ENCODE results near the gene EPC2.

The EPC2 gene

GRCh38 chr2:148614322-148615049, 30.1 kb upstream of the EPC2 start:
- no peak overlapping the region for H3K9ac ChIP-seq (ENCODE audit: low read length)
- H3K9me3 ChIP-seq (ENCODE audit: low read length), result no peaks in the 10 kb centered on the region
- no peak overlapping the region for H3K27ac ChIP-seq (ENCODE audit: low read depth, low read length)
- no peaks in the 10 kb centered on the region for H3K36me3 ChIP-seq (ENCODE audit: insufficient read depth, low read length)
- no peaks in the 10 kb centered on the region for H3K27me3 ChIP-seq (ENCODE audit: control insufficient read depth in 1 of 2, insufficient read depth in 2 of 2, low read length in 2 of 2)
- peaks cover 21% of the 10 kb centered on the region for H3K4me1 ChIP-seq (ENCODE audit: insufficient read depth, low read length)
- H3K4me3 ChIP-seq (ENCODE audit: low read depth in 1 of 2, low read length in 2 of 2), result no peak overlapping the region

- no peak overlapping the region for H3K9ac ChIP-seq (ENCODE audit: low read length)
- H3K9me3 ChIP-seq (ENCODE audit: low read length), result no peaks in the 10 kb centered on the region
- no peak overlapping the region for H3K4me3 ChIP-seq (ENCODE audit: low read depth in 1 of 2, low read length in 2 of 2)
- H3K27ac ChIP-seq (ENCODE audit: low read depth, low read length), result no peak overlapping the region
- H3K4me1 ChIP-seq (ENCODE audit: insufficient read depth, low read length), result peaks cover 21% of the 10 kb centered on the region
- H3K27me3 ChIP-seq (ENCODE audit: control insufficient read depth in 1 of 2, insufficient read depth in 2 of 2, low read length in 2 of 2), result no peaks in the 10 kb centered on the region
- no peaks in the 10 kb centered on the region for H3K36me3 ChIP-seq (ENCODE audit: insufficient read depth, low read length)
Measured at GRCh38 chr2:148615381-148615841, 29.1 kb upstream of the EPC2 start.

- H3K9me3 ChIP-seq (ENCODE audit: low read length), result no peaks in the 10 kb centered on the region
- H3K4me1 ChIP-seq (ENCODE audit: insufficient read depth, low read length), result peaks cover 21% of the 10 kb centered on the region
- no peaks in the 10 kb centered on the region for H3K36me3 ChIP-seq (ENCODE audit: insufficient read depth, low read length)
- H3K9ac ChIP-seq (ENCODE audit: low read length), result no peak overlapping the region
- no peak overlapping the region for H3K27ac ChIP-seq (ENCODE audit: low read depth, low read length)
- H3K4me3 ChIP-seq (ENCODE audit: low read depth in 1 of 2, low read length in 2 of 2), result no peak overlapping the region
- H3K27me3 ChIP-seq (ENCODE audit: control insufficient read depth in 1 of 2, insufficient read depth in 2 of 2, low read length in 2 of 2), result no peaks in the 10 kb centered on the region
Measured at GRCh38 chr2:148616662-148617061, 27.9 kb upstream of the EPC2 start.

- H3K27ac ChIP-seq (ENCODE audit: low read depth, low read length), result no peak overlapping the region
- no peaks in the 10 kb centered on the region for H3K9me3 ChIP-seq (ENCODE audit: low read length)
- no peaks in the 10 kb centered on the region for H3K36me3 ChIP-seq (ENCODE audit: insufficient read depth, low read length)
- H3K4me1 ChIP-seq (ENCODE audit: insufficient read depth, low read length), result peaks cover 21% of the 10 kb centered on the region
- H3K9ac ChIP-seq (ENCODE audit: low read length), result no peak overlapping the region
- no peaks in the 10 kb centered on the region for H3K27me3 ChIP-seq (ENCODE audit: control insufficient read depth in 1 of 2, insufficient read depth in 2 of 2, low read length in 2 of 2)
- H3K4me3 ChIP-seq (ENCODE audit: low read depth in 1 of 2, low read length in 2 of 2), result no peak overlapping the region
Measured at GRCh38 chr2:148617219-148617618, 27.3 kb upstream of the EPC2 start.

- no peaks in the 10 kb centered on the region for H3K27me3 ChIP-seq (ENCODE audit: control insufficient read depth in 1 of 2, insufficient read depth in 2 of 2, low read length in 2 of 2)
- H3K27ac ChIP-seq (ENCODE audit: low read depth, low read length), result no peak overlapping the region
- no peak overlapping the region for H3K9ac ChIP-seq (ENCODE audit: low read length)
- H3K9me3 ChIP-seq (ENCODE audit: low read length), result no peaks in the 10 kb centered on the region
- no peak overlapping the region for H3K4me3 ChIP-seq (ENCODE audit: low read depth in 1 of 2, low read length in 2 of 2)
- no peaks in the 10 kb centered on the region for H3K36me3 ChIP-seq (ENCODE audit: insufficient read depth, low read length)
- H3K4me1 ChIP-seq (ENCODE audit: insufficient read depth, low read length), result peaks cover 11% of the 10 kb centered on the region
Measured at GRCh38 chr2:148619560-148620195, 24.9 kb upstream of the EPC2 start.

- H3K4me1 ChIP-seq (ENCODE audit: insufficient read depth, low read length), result no peaks in the 10 kb centered on the region
Measured at GRCh38 chr2:148622366-148622765, 22.2 kb upstream of the EPC2 start.

GRCh38 chr2:148623086-148623485, 21.5 kb upstream of the EPC2 start:
- no peak overlapping the region for H3K9ac ChIP-seq (ENCODE audit: low read length)
- H3K9me3 ChIP-seq (ENCODE audit: low read length), result no peaks in the 10 kb centered on the region
- H3K27ac ChIP-seq (ENCODE audit: low read depth, low read length), result no peak overlapping the region
- H3K27me3 ChIP-seq (ENCODE audit: control insufficient read depth in 1 of 2, insufficient read depth in 2 of 2, low read length in 2 of 2), result no peaks in the 10 kb centered on the region
- H3K4me1 ChIP-seq (ENCODE audit: insufficient read depth, low read length), result no peaks in the 10 kb centered on the region
- H3K4me3 ChIP-seq (ENCODE audit: low read depth in 1 of 2, low read length in 2 of 2), result no peak overlapping the region
- H3K36me3 ChIP-seq (ENCODE audit: insufficient read depth, low read length), result no peaks in the 10 kb centered on the region

More at GRCh38 chr2:148622366-148622765, 22.2 kb upstream of the EPC2 start:
- Histone ChIP-seq H3K27ac (ENCODE audit: low read depth, low read length) (no peak overlapping the region), H3K36me3 (ENCODE audit: insufficient read depth, low read length) (no peaks in the 10 kb centered on the region), H3K4me3 (ENCODE audit: low read depth in 1 of 2, low read length in 2 of 2) (no peak overlapping the region), H3K27me3 (ENCODE audit: control insufficient read depth in 1 of 2, insufficient read depth in 2 of 2, low read length in 2 of 2) (no peaks in the 10 kb centered on the region), H3K9ac (ENCODE audit: low read length) (no peak overlapping the region), H3K9me3 (ENCODE audit: low read length) (no peaks in the 10 kb centered on the region)

- no peaks in the 10 kb centered on the region for H3K4me1 ChIP-seq (ENCODE audit: insufficient read depth, low read length)
- no peak overlapping the region for H3K4me3 ChIP-seq (ENCODE audit: low read depth in 1 of 2, low read length in 2 of 2)
Measured at GRCh38 chr2:148627224-148627623, 17.3 kb upstream of the EPC2 start.

GRCh38 chr2:148634749-148635148, 9.8 kb upstream of the EPC2 start:
- H3K9ac ChIP-seq (ENCODE audit: low read length), result no peak overlapping the region
- no peak overlapping the region for H3K27ac ChIP-seq (ENCODE audit: low read depth, low read length)
- H3K4me3 ChIP-seq (ENCODE audit: low read depth in 1 of 2, low read length in 2 of 2), result no peak overlapping the region
- H3K9me3 ChIP-seq (ENCODE audit: low read length), result no peaks in the 10 kb centered on the region
- no peaks in the 10 kb centered on the region for H3K36me3 ChIP-seq (ENCODE audit: insufficient read depth, low read length)
- H3K4me1 ChIP-seq (ENCODE audit: insufficient read depth, low read length), result no peaks in the 10 kb centered on the region
- no peaks in the 10 kb centered on the region for H3K27me3 ChIP-seq (ENCODE audit: control insufficient read depth in 1 of 2, insufficient read depth in 2 of 2, low read length in 2 of 2)

More at GRCh38 chr2:148627224-148627623, 17.3 kb upstream of the EPC2 start:
- Histone ChIP-seq H3K36me3 (ENCODE audit: insufficient read depth, low read length) (no peaks in the 10 kb centered on the region), H3K27ac (ENCODE audit: low read depth, low read length) (no peak overlapping the region), H3K27me3 (ENCODE audit: control insufficient read depth in 1 of 2, insufficient read depth in 2 of 2, low read length in 2 of 2) (no peaks in the 10 kb centered on the region), H3K9ac (ENCODE audit: low read length) (no peak overlapping the region), H3K9me3 (ENCODE audit: low read length) (no peaks in the 10 kb centered on the region)

- H3K4me1 ChIP-seq (ENCODE audit: insufficient read depth, low read length), result no peaks in the 10 kb centered on the region
- no peaks in the 10 kb centered on the region for H3K36me3 ChIP-seq (ENCODE audit: insufficient read depth, low read length)
- H3K27me3 ChIP-seq (ENCODE audit: control insufficient read depth in 1 of 2, insufficient read depth in 2 of 2, low read length in 2 of 2), result no peaks in the 10 kb centered on the region
- no peak overlapping the region for H3K27ac ChIP-seq (ENCODE audit: low read depth, low read length)
- H3K4me3 ChIP-seq (ENCODE audit: low read depth in 1 of 2, low read length in 2 of 2), result no peak overlapping the region
- H3K9me3 ChIP-seq (ENCODE audit: low read length), result no peaks in the 10 kb centered on the region
- H3K9ac ChIP-seq (ENCODE audit: low read length), result no peak overlapping the region
Measured at GRCh38 chr2:148638543-148638942, 6.0 kb upstream of the EPC2 start.

- no peaks in the 10 kb centered on the region for H3K27me3 ChIP-seq (ENCODE audit: control insufficient read depth in 1 of 2, insufficient read depth in 2 of 2, low read length in 2 of 2)
- H3K9me3 ChIP-seq (ENCODE audit: low read length), result no peaks in the 10 kb centered on the region
- no peaks in the 10 kb centered on the region for H3K36me3 ChIP-seq (ENCODE audit: insufficient read depth, low read length)
- no peak overlapping the region for H3K4me3 ChIP-seq (ENCODE audit: low read depth in 1 of 2, low read length in 2 of 2)
- no peak overlapping the region for H3K9ac ChIP-seq (ENCODE audit: low read length)
- no peak overlapping the region for H3K27ac ChIP-seq (ENCODE audit: low read depth, low read length)
- H3K4me1 ChIP-seq (ENCODE audit: insufficient read depth, low read length), result no peaks in the 10 kb centered on the region
Measured at GRCh38 chr2:148640767-148641166, 3.8 kb upstream of the EPC2 start.
